GM19372 (cell line): ENCODE data around the gene CCDC142.

Experiments
- ATAC-seq: cut with Tn5 transposase; IDR thresholded peaks from one replicate; pipeline ENCODE4 v1.9.1; 2021; ENCODE audit warnings: mild to moderate bottlenecking, low read depth, moderate library complexity; ENCODE audit not compliant: unreplicated experiment

CCDC142 gene

GRCh38 chr2:74514368-74515270 is 31.8 kb upstream of the CCDC142 start, which contains the start of gene TLX2:
Gene TLX2, plus strand, starts transcription at chr2:74514450. Its CDS starts 357 bp downstream, at chr2:74514807.
- no peak for ATAC-seq

- no peak for ATAC-seq
These were observed 31.0 kb upstream of the CCDC142 start for GRCh38 chr2:74513605-74514367.

GRCh38 chr2:74512744-74513604 is 30.2 kb upstream of the CCDC142 start:
- no peak for ATAC-seq

GRCh38 chr2:74511104-74511989 is 28.5 kb upstream of the CCDC142 start:
- ATAC-seq = no peak

GRCh38 chr2:74510272-74510671 is 27.5 kb upstream of the CCDC142 start:
- ATAC-seq = no peak

GRCh38 chr2:74507926-74508520 is 25.2 kb upstream of the CCDC142 start:
- peak; percentile 7 for ATAC-seq

GRCh38 chr2:74507145-74507925 is 24.5 kb upstream of the CCDC142 start, which contains the start of gene PCGF1:
Gene PCGF1, minus strand, starts transcription at chr2:74507695. Its CDS starts 27 bp downstream, at chr2:74507668.
- peak; percentile 91 for ATAC-seq

GRCh38 chr2:74505448-74506246 is 22.8 kb upstream of the CCDC142 start:
- ATAC-seq = no peak

GRCh38 chr2:74504591-74504990 is 21.8 kb upstream of the CCDC142 start:
- no peak for ATAC-seq

- no peak for ATAC-seq
These were observed 21.0 kb upstream of the CCDC142 start for GRCh38 chr2:74503506-74504475.

GRCh38 chr2:74502720-74503505 is 20.1 kb upstream of the CCDC142 start:
- ATAC-seq = no peak

- no peak for ATAC-seq
These were observed 19.4 kb upstream of the CCDC142 start for GRCh38 chr2:74502147-74502719.

GRCh38 chr2:74501335-74502071 is 18.7 kb upstream of the CCDC142 start:
- ATAC-seq = no peak

GRCh38 chr2:74500578-74500946 is 17.8 kb upstream of the CCDC142 start:
- ATAC-seq = no peak
